ENCODE results near the gene RXRG.

Gene RXRG

DNA sequence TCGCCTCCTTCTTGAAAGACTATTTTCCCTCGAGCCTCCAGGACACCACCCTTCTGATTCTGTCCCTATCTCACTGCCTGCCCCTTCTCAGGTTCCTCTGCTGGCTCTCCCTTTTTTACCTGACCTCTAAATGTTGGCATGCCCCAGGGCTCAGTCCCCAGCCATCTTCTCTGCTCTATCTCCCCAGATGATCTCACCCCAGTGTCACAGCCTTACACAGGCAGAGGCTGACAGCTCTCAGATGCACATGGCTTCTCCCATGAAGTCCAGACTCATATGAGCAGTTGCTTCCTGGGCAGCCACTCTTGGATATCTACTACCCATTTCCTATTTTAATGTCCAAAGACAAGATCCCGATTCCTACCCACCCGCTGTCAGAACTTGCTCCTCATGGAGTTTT lies 37.5 kb downstream of the RXRG start:
- no peak for DNase-seq

DNA sequence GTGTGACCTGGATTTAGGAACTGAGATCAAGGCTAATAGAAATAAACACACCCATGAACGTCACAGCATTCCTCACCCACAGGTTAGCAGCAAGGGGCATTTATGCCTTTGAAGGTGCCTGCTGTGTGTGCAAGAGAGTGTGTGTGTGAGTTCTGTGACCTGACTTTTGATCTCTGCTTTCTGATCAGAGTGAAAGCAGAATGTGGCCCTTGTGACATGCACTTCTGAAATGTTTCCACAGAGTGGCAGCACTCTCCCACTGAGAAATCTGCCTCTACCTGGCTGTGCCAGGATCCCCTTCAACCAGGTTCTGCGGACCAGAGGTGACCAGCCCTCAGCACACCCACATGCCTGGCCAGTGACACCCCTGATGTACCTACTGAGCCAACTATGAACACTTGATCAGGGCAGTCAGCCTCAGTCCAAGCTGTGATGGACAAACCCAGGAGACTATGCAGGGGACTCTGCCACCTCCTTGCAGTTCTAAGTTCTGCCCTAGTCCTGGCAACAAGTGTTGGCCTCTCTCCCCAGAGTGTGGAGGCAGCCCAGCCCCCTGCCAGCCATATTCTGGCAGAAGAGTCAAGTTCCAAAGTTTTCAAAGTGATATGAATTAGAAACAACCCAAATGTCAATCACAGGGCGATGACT lies 41.0 kb downstream of the RXRG start:
- peak; percentile 20 for DNase-seq

DNA sequence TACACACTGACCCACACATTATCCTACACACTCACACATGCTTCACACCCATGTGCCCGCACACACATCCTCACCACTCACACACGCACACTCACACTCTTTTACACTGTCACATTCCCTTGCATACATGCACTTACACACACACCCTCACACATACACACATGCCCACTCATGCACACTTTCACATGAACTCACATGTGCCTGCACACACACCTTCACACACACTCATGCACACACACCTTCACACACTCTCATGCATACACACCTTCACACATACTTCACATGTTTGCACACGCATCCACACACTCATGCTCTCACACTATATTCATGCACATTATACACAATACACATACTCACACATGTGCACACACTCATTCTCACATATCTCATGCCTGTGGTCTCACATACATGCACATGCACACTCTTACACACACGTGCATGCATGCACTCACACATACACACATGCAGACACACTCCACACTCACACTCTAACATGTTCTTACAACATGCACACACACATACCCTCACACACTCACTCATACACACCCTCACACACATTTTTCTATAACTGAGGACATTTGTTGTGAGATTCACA lies 42.3 kb downstream of the RXRG start:
- DNase-seq = no peak

DNA sequence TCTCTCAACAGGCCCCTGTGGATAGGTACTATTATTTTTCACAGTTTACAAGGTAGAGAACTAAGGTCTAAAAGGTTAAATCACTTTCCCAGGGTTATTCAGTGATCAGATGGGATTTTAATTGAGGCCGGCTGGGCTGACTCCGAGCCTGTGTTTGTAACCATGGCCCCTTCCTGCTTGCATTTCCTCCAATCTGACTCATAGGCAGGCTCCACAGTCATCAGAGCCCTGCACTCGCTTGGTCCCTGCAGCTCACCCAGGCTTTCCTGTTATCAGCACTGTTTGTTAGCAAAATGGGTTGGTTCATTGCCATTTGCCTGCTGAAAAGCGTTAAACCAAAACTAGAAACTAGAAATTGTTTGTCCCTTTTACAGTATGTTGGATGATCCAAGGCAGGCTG lies 47.0 kb downstream of the RXRG start:
- DNase-seq = peak; percentile 53

DNA sequence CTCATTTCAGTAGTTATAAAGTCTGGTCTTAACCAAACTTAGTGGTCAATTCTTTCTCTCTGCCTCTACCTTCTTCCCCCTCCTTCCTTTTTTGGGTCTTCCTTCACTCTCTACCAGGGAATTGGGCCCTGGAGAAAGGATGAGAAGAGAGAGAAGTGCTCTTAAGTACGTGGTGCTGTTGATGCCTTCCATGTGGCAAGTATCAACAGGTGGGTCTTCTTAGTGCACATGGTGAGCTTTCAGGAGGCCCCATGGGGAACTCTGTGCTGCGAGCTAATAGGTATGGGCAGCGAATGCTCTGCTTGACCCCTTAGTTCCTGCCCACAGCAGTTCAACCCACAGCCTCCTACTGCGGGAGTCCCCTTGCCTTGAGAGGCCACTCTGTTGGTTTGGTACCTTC lies 49.0 kb downstream of the RXRG start:
- no peak for DNase-seq

DNA sequence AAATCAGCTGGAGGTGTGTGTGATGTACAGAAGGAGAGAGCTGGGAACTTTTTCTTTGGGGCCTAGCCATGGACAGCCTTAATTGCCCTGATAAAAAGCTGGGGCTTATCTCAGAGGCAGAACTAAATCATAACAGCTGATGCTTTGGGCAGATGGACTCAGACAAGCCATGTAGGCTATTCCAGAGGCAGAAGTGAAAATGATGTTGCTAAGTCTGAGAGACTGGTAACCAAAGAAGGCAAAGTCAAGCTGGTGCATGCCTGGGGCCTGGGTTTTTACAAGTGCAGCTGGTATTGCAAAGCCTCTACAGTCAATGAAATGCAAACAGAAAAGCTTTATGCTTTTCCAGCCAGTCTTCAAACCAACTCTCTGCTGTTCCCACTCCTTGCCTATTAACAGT lies 49.4 kb downstream of the RXRG start:
- DNase-seq = no peak

DNA sequence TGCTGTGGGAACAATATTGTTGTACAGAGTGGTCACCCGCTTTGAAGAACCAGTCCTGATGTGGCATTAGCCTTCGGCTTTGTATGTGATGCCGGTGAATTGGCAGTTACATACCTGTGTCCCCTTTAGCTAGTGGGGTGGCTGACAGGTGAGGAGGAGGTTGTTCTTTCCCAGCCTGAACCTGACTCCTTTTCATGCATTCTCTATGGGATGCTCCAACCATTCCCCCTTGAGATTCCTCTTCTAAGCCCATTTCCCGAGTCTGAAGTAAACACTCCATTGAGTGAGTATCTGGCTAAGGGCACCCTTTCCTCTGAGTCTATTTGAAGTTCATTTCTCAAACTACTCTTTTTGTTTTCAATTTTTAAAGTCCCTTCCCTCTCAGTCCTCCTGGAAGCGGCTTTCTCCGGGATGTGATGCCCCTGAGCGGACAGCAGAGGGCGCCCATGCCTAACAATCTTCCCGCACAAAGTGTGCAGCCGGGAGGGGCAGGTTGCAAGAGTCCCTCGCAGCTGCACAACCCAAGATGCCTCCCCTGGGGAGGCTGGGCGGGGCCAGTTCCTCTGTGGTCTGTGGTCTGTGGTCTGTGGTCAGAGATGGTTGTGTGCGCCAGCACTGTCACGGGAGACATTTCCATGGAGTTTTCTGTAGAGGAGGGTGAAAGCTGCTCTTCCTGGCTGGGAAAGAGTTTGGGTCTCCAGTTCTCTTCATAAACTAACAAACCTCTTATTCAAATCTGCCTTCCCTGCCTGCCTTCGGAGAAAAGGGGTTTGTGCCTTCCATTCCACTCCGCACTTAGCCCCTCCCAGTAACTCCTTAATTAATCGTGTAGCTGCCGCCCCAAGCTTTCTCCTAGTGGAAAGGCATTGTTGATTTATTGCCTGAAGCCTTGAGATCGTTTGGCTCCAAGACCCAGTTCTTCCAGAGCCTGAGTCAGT lies 52.0 kb downstream of the RXRG start:
- peak; percentile 93 for DNase-seq

DNA sequence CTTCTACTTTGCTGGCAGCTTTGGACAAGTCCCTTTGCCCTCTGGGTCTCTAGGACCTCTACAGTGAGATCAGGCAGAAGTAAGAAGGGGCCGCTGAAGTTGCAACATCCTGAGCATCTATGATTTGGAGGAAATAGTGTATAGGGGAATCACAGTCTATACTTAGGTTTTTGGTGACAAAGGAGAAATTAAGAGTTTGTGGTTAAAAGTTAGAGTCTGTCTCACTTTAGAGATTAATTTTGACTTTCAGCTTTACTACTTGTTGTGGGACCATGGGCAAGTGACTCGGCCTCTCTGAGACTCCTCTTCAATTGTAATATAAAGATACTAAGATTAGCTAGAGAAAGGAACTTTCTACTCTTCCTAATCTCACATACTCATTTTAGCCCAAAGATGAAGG lies 55.3 kb downstream of the RXRG start:
- no peak for DNase-seq

DNA sequence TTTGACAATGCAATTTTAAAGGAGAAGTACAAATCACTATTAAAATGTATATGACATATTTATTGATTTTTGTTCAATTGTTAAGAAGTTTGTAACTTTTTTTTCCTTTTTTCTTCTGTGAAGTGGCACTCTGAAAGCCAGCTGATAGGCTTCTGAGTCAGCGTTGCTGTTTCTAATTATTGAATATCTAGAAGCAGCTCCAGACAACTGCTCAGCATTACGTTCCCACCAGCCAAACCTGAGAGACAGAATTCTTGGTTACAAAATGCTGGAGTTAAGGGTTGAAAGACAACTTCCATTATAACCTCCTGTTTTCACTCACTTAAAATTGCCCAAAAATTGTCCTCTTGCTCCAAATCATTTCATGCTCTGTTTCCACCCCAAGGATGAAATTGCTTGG lies 57.0 kb downstream of the RXRG start:
- no peak for DNase-seq

DNA sequence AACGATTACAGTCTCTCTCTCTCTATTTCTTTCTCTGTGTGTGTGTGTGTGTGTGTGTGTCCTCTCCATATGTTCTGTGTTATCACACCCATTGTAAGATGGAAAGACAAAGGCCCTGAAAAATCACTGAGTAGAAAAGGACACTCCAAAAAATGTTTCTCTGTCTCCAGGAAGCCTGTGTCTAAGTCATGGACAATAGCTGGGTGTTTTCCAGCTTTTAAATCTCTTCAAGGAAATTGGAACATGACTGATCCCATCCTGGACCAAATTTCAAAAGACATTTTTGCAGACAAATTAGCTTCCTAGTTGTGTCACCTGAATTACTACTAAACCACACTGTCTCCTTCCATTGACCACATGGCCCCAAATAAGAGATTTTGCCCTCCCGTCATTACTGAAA lies 57.4 kb downstream of the RXRG start:
- no peak for DNase-seq

DNA sequence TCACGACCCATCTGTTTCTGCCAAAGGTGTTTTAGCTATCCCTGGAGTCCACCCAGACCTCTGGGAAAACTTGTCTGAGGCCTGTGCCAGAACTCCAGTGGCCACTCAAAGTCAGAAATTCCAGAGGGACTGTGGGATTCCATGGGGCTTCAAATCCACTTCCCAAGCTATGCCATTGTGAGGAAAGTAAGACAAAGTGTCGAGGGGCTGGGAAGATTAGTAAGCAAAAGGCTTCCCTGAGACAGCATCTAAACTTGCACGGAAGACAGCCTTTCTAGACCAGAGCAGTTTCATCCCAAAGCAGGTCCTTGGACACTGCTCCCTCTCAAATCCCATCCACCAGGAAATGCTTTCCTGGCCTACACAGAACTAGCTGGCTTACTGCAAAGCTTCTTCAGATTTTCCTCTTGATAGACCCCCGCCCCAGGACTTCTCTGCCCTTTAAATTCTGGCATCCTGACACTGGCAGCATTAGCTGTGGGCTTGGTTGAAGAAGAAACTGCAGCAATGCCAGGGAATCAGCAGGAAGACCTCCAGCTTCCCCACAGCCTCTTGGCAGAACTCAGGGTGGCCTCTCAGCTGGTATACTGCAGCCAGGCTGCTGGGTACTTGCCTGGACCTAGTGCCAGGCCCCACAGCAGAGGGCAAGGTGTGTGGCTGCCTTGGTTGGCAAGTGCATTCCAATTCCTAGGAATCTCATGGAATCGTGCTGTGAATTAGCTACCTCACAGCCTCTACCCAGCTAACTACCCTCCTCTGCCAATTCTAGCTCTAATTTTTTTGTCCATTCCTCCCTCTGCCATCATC lies 61.1 kb downstream of the RXRG start:
- DNase-seq = no peak

DNA sequence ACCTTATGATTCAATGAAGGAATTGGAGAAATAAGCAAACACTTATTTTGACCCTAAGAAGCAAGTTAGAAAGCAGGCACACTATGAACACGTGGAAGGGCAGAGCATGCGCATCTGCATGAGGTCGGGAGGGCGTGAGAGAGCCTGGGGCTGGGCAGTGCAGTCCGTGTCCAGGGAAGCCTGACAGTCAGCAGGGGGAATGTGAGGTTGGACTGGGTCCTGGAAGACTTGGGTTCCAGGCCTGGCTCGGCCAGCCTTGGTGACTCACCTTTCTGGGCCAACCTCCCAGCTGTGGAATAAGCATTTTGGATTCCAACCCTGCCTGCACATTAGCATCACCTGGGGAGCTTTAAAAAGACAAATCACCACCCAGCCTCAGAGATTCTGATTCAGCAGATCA lies 61.9 kb downstream of the RXRG start:
- DNase-seq = no peak

DNA sequence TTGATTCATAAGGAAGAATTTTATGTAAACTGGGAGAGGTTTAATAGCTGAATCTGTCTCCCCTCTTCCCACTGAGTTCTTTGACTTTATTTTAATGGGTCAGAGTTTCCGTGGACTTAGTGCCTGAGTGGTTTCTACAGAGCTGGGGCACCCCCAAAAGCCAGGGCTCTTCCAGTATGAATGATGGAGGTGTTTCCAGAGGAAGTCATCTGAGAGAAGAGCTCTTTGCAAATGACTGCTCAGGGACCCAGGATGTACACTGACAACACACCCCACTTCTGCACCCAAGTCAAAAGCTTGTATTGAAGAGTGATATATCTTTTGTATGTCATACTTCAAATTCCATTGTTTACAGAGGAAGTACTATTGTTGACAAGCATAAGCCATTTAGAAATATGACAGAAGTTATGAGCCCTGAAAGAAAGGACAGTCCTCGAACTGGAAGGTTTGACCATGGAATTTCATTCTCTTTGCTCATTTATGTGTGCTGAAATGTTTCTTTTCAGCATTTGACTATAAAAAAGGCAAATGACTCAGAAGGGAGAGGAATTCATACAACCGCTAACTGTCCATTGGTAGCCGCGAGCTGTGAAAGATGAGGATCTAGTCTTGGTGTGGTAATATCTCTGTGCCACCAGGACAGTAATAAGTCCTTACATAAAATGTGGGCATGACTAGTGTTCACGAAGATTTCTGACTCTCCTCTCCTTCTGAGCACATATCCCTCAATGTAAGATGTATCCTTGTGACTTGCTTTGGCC lies 63.0 kb downstream of the RXRG start:
- DNase-seq = no peak

DNA sequence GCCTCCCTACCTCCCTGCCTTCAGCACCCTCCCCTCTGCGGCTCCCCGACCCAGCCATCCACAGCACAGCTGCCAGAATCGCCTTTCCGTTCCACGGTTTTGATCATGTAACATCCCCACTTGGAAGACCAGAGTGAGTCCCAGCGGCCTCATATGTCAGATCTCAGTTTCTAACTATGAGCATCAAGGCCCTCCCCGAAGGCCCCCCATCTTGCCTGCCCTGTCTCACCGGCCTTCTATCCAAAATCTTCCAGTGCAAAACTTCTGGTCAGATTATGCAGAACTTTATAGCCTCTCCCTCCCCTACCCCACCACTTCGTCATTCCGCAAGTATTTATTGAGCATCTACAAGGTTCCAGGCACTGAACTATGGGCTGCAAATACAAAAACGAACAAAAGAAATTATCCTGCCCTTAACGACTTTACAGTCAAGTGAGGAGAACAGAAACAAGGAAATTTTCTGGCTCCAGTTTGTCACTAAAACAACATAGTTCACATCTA lies 68.1 kb downstream of the RXRG start:
- DNase-seq = no peak

DNA sequence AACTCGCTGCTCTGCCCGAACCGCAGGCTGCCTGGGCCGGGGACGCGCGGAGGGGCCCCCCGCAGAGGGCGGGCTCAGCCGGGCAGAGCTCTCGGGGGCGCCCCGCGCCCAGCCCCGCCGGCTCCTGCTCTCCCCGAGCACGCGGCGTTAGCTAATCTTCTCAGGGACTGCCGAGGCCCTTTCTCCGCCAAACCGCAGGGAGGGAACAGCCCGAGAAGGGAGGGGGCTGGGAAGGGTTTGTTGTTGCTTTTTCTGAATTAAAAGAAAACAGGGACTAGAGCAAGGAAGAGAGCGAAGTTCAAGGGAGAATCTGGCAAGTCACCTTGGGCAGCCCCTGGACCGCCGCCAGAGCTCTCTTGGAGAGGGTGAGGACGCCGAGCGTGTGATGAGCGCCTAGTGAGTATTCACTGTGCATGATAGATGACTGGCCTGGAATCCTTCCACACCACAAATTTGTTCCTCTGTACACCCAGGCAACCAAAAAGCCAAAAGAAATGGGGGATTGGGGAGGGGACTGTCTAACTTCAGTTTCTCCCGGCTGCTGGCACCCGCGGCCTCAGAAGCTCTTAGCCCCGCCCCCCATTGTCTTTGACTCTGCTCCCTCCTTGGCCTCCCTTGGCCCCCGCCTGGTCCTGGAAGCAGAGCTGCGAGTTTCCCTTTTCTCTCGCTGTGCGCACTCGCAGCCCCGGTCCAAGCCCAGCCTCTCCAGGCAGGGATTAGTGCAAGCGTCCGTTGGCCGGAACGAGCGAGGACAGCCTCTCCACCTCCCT lies 68.7 kb downstream of the RXRG start:
- DNase-seq = peak; percentile 37

DNA sequence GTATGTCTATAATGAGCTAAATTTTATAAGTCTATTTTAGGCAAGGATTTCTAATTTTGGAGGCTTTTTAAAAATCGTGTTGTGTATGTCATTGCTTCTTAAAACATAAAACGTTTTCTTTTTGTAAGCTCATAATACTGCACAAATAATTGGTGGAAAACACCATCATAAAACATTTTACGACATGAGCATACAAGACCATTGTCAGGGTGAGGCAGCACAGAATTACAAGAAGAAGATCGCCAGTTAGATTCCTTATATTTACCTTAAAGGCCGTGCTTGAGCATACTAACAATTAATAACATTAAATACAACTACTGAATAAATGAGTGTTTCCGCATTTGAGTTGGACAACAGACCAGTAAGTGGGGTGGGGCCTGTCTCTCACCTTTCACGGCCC lies 69.3 kb downstream of the RXRG start:
- DNase-seq = no peak

DNA sequence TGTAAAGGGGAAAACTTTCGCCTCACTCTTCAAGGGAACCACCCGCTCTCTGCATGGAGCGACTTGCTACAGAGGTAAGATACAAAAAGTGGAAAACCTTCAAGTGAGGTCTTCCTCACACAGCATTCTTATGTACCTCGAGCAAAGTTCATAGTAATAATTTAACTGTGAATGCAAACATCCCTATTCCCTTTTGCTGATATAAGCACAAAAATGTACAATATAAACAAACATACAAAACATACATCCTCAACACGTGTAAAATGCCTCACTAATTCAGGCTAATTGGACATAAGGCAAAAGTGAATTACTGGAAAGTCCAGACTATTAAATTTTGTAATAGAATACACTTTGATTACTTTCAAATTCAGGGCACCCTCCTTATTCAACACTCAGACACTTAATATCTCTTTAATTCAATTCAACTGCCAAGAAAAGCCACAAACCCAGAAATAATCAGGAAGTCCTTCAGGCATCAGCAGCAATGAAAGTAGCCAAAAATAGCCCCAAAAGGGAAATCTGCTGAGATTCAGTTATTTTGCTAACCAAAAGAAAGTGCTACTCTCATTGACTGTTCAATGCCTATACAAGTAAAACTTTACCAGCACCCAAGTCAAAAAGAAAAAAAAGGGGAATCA lies 73.2 kb downstream of the RXRG start:
- no peak for DNase-seq

DNA sequence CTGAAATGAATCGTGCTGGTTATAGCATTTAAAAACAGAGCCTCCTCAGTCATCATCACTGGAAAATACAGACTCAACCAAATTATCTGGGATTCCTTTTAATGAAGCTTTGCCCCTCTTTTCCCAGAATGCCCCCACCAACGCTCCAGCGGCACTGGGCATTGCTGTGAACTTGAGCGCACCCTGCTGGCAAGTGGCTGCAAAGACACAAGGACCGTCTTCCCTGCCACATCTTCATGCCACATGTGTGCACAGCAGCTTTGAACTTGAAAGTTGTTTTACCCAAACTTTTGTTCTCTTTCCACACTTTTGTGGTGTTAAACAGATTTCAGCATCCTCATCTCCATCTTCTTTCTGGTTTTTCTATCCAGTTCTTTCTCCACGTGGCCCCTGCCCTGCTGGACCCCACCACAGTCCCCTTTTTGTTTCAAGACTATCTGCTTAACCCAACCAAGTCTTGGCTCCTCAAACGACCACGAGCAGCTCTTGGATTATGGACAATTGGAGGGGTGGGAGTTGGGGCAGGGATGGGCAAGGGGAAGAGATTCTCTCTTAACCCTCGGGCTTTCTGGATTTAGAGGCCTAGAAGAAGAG lies 75.6 kb downstream of the RXRG start:
- DNase-seq = peak; percentile 61

DNA sequence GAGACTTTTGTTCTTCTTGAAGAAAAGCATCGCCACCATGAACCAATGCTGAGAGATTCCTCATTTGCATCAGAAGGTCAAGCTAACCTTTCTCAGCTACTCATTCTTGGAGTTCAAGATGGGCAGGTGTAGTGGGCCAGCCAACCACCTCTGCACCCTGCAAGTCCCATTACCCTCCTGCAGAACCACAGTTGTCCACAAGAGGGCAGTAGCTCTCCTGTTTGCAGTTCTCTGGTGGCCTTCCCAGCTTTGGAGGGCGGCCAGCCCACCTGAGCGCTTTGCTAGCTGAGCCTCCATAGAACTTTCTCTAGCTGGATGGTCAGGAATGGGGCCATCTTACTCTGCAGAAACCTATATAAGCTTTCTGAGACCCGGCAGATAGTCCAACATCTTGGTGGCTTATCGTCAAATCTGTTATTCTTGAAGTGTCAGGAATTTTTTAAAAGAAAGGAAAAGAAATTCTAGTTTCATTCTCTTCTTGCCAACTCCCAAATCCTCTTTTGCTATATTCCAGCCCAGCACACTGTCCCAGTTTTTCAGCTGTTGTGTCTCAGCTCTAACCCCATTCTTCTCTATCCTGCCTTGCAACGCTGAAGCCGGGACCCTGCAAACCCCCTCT lies 77.4 kb downstream of the RXRG start:
- DNase-seq = peak; percentile 79

DNA sequence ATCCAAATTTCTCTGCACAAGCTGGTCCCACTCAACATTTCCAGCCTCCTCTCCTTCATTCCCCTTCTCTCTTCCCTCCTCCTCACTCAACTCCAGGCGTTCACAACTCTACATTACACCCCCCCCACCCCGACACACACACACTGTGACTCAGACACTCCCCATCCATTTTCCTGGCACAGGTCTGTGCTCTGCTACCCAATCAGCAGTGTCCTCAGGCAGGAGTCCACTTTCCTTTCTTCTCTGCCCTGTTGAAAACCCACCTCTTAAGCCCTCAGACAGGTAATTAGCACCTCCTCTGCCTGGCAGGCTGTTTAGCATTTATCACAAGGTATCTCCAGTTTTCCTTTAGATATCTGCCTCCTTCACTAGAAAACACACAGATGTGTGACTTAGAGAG lies 79.6 kb downstream of the RXRG start:
- no peak for DNase-seq
